HepG2 (cell line): ENCODE measurements around the gene CD7. TPM values are rescaled to one million over a fixed set of nuclear protein-coding genes. Genes with fewer than 3 reads are reported as not detected.

ENCODE experiments used
- CBX5 ChIP-seq: sonication (generic); formaldehyde crosslinking; IDR thresholded peaks from 2 replicates; pipeline ENCODE4 v1.4.0; 2020; ENCODE audit warnings: missing genetic modification reagents, borderline replicate concordance
- CERS6 ChIP-seq: sonication (generic); formaldehyde crosslinking; IDR thresholded peaks from 2 replicates; pipeline ENCODE4 v1.5.0; 2020; ENCODE audit warnings: missing genetic modification reagents
- EEA1 ChIP-seq: sonication (generic); formaldehyde crosslinking; IDR thresholded peaks from 2 replicates; pipeline ENCODE4 v1.5.1; 2020; ENCODE audit warnings: mild to moderate bottlenecking, missing genetic modification reagents, borderline replicate concordance
- HNF4G ChIP-seq, 2 experiments: sonication (generic) in 1 of 2; formaldehyde crosslinking in 1 of 2; IDR thresholded peaks; 2 replicates each; pipeline versions ENCODE4 v1.4.0 to v1.6.1; 2011 to 2020; ENCODE audit warnings: borderline replicate concordance in 2 of 2, low read depth in 2 of 2, mild to moderate bottlenecking in 2 of 2, low read length in 1 of 2, missing genetic modification reagents in 1 of 2, moderate library complexity in 1 of 2
- KMT2A ChIP-seq: sonication (generic); formaldehyde crosslinking; IDR thresholded peaks from 2 replicates; pipeline ENCODE4 v1.4.0; 2020; ENCODE audit warnings: missing genetic modification reagents
- NFYB ChIP-seq: sonication (generic); formaldehyde crosslinking; IDR thresholded peaks from 2 replicates; pipeline ENCODE4 v1.4.0; 2020; ENCODE audit warnings: missing genetic modification reagents
- NR2F2 ChIP-seq: IDR thresholded peaks from 2 replicates; pipeline ENCODE4 v1.6.1; 2012; ENCODE audit warnings: low read depth, inconsistent platforms, borderline replicate concordance
- SAFB2 ChIP-seq: sonication (generic); formaldehyde crosslinking; IDR thresholded peaks from 2 replicates; pipeline ENCODE4 v1.5.1; 2020; ENCODE audit warnings: missing genetic modification reagents, low read depth, mild to moderate bottlenecking, borderline replicate concordance
- ZNF232 ChIP-seq: sonication (generic); formaldehyde crosslinking; IDR thresholded peaks from 2 replicates; pipeline ENCODE4 v1.4.0; 2020; ENCODE audit warnings: missing genetic modification reagents, borderline replicate concordance
- ZNF3 ChIP-seq: IDR thresholded peaks from 2 replicates; pipeline ENCODE4 v1.7.0; 2017; ENCODE audit warnings: inconsistent platforms
- ZNF441 ChIP-seq: sonication (generic); formaldehyde crosslinking; IDR thresholded peaks from 2 replicates; pipeline ENCODE4 v1.7.0; 2021; ENCODE audit warnings: missing genetic modification reagents, borderline replicate concordance
- ZNF446 ChIP-seq: sonication (generic); formaldehyde crosslinking; IDR thresholded peaks from 2 replicates; pipeline ENCODE4 v1.5.0; 2020; ENCODE audit warnings: mild to moderate bottlenecking, missing genetic modification reagents
- polyA plus RNA-seq, 8 experiments: library from polyadenylated mRNA; depleted of rRNA in 3 of 8; stranded (reverse) in 7 of 8; unstranded in 1 of 8; fragments of >200 nt; fragmentation: Illumina TruSeq in 4 of 8; extraction: Trizol in 4 of 8; gene quantifications; 2 replicates each; pipeline versions ENCODE4 v1.2.1 to v1.2.3, GENCODE V29; 2011 to 2016; ENCODE audit warnings: low read depth in 4 of 8, missing spikeins in 1 of 8, mixed read lengths in 1 of 8; ENCODE audit not compliant: insufficient read depth in 1 of 8
- total RNA-seq, 5 experiments: library from RNA; depleted of rRNA; stranded (reverse); fragments of >200 nt; fragmentation: Illumina TruSeq; extraction: Trizol; gene quantifications; 2 replicates each; pipeline ENCODE4 v1.2.3, GENCODE V29; 2016; ENCODE audit warnings: low read depth in 1 of 5
- TF ChIP-seq, protein P1 (sequence below): sonication (generic); formaldehyde crosslinking; IDR thresholded peaks from 2 replicates; pipeline ENCODE4 v1.4.0; 2020; ENCODE audit warnings: mild to moderate bottlenecking, missing genetic modification reagents
- TF ChIP-seq, protein P2 (sequence below): sonication (generic); formaldehyde crosslinking; IDR thresholded peaks from 2 replicates; pipeline ENCODE4 v1.4.0; 2020; ENCODE audit warnings: missing genetic modification reagents
- TF ChIP-seq, protein P3 (sequence below): sonication (generic); formaldehyde crosslinking; IDR thresholded peaks from one replicate; pipeline ENCODE4 v1.5.1; 2020; ENCODE audit warnings: mild to moderate bottlenecking, missing genetic modification reagents; ENCODE audit errors: not compliant biosample characterization

CD7 gene
- total and polyA plus RNA-seq, 2 of the 13 experiments (the other 11 are each of a cell fraction or from before 2014, with no cell fraction given), result 67.6 to 76.4 TPM

- TF ChIP-seq EEA1 (CRISPR knock-in tag) (no peak), ZNF3 (CRISPR knock-in tag) (no peak), CERS6 (CRISPR knock-in tag) (no peak), CBX5 (CRISPR knock-in tag) (no peak), KMT2A (CRISPR knock-in tag) (peak; percentile 55), ZNF441 (CRISPR knock-in tag) (no peak; the same call in 1 of the 2 replicates), ZNF232 (peak; percentile 82; the same call in 1 of the 2 replicates), SAFB2 (CRISPR knock-in tag) (no peak), NFYB (CRISPR knock-in tag) (no peak; the same call in 1 of the 2 replicates), ZNF446 (CRISPR knock-in tag) (no peak; the same call in 1 of the 2 replicates), NR2F2 (peak; percentile 88), HNF4G (IDR thresholded peaks at IDR 0.05; ENCODE audit: borderline replicate concordance, low read depth, low read length) (peak; percentile 86), HNF4G (CRISPR knock-in tag; IDR thresholded peaks at IDR 0.05; ENCODE audit: borderline replicate concordance, low read depth) (peak; percentile 75)
- TF ChIP-seq, protein P1, sequence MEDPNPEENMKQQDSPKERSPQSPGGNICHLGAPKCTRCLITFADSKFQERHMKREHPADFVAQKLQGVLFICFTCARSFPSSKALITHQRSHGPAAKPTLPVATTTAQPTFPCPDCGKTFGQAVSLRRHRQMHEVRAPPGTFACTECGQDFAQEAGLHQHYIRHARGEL (CRISPR knock-in tag), result 0 out of 2 replicates have a peak, but pooled peaks have one; percentile 33
- TF ChIP-seq, protein P2, sequence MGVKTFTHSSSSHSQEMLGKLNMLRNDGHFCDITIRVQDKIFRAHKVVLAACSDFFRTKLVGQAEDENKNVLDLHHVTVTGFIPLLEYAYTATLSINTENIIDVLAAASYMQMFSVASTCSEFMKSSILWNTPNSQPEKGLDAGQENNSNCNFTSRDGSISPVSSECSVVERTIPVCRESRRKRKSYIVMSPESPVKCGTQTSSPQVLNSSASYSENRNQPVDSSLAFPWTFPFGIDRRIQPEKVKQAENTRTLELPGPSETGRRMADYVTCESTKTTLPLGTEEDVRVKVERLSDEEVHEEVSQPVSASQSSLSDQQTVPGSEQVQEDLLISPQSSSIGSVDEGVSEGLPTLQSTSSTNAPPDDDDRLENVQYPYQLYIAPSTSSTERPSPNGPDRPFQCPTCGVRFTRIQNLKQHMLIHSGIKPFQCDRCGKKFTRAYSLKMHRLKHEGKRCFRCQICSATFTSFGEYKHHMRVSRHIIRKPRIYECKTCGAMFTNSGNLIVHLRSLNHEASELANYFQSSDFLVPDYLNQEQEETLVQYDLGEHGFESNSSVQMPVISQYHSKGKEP (CRISPR knock-in tag), result no peak
- TF ChIP-seq, protein P3, sequence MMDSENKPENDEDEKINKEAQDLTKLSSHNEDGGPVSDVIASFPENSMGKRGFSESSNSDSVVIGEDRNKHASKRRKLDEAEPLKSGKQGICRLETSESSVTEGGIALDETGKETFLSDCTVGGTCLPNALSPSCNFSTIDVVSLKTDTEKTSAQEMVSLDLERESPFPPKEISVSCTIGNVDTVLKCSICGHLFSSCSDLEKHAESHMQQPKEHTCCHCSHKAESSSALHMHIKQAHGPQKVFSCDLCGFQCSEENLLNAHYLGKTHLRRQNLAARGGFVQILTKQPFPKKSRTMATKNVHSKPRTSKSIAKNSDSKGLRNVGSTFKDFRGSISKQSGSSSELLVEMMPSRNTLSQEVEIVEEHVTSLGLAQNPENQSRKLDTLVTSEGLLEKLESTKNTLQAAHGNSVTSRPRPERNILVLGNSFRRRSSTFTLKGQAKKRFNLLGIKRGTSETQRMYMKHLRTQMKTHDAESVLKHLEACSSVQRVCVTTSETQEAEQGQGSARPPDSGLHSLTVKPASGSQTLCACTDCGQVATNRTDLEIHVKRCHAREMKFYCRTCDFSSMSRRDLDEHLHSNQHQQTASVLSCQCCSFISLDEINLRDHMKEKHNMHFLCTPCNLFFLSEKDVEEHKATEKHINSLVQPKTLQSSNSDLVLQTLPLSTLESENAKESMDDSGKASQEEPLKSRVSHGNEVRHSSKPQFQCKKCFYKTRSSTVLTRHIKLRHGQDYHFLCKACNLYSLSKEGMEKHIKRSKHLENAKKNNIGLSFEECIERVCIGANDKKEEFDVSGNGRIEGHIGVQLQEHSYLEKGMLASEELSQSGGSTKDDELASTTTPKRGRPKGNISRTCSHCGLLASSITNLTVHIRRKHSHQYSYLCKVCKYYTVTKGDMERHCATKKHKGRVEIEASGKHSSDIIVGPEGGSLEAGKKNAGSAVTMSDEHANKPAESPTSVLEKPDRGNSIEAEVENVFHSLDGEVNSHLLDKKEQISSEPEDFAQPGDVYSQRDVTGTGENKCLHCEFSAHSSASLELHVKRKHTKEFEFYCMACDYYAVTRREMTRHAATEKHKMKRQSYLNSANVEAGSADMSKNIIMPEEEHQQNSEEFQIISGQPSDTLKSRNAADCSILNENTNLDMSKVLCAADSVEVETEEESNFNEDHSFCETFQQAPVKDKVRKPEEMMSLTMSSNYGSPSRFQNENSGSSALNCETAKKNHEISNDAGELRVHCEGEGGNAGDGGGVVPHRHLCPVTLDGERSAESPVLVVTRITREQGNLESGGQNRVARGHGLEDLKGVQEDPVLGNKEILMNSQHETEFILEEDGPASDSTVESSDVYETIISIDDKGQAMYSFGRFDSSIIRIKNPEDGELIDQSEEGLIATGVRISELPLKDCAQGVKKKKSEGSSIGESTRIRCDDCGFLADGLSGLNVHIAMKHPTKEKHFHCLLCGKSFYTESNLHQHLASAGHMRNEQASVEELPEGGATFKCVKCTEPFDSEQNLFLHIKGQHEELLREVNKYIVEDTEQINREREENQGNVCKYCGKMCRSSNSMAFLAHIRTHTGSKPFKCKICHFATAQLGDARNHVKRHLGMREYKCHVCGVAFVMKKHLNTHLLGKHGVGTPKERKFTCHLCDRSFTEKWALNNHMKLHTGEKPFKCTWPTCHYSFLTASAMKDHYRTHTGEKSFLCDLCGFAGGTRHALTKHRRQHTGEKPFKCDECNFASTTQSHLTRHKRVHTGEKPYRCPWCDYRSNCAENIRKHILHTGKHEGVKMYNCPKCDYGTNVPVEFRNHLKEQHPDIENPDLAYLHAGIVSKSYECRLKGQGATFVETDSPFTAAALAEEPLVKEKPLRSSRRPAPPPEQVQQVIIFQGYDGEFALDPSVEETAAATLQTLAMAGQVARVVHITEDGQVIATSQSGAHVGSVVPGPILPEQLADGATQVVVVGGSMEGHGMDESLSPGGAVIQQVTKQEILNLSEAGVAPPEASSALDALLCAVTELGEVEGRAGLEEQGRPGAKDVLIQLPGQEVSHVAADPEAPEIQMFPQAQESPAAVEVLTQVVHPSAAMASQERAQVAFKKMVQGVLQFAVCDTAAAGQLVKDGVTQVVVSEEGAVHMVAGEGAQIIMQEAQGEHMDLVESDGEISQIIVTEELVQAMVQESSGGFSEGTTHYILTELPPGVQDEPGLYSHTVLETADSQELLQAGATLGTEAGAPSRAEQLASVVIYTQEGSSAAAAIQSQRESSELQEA (CRISPR knock-in tag), result peak; percentile 67
Measured at GRCh38 chr17:82325286-82326180, 8.1 kb upstream of the CD7 start (continued).
